Uterus (tissue), 4 donors: ENCODE data around the gene UBR1. TPM values are rescaled to one million over a fixed set of nuclear protein-coding genes. Genes with fewer than 3 reads are reported as not detected.

Experiments
- DNase-seq, 2 donors: peaks; one replicate each; pipeline ENCODE4 v3.0.0-alpha.2; 2019 to 2020
- H3K27ac ChIP-seq, 2 donors: fragments of 200-600 bp; sonication (generic); 1 replicate in 1 of 2; 2 replicates in 1 of 2; pipeline ENCODE4 v1.5.1; 2016 to 2018
- H3K27me3 ChIP-seq, 2 donors: fragments of 200-600 bp; sonication (generic); one replicate each; pipeline ENCODE4 v1.5.1; 2018 to 2019; ENCODE audit warnings: control low read depth in 1 of 2
- H3K36me3 ChIP-seq, 2 donors: fragments of 200-600 bp; sonication (generic); one replicate each; pipeline ENCODE4 v1.5.1; 2019; ENCODE audit warnings: control low read depth in 1 of 2
- H3K4me1 ChIP-seq, 2 donors: fragments of 200-600 bp; sonication (generic); one replicate each; pipeline ENCODE4 v1.5.1; 2018 to 2019; ENCODE audit warnings: control low read depth in 1 of 2
- H3K4me3 ChIP-seq, 2 donors: fragments of 200-600 bp; sonication (generic); 1 replicate in 1 of 2; 2 replicates in 1 of 2; pipeline ENCODE4 v1.5.1; 2018 to 2019; ENCODE audit warnings: mild to moderate bottlenecking in 1 of 2
- H3K9me3 ChIP-seq, 2 donors: fragments of 200-600 bp; sonication (generic); one replicate each; pipeline ENCODE4 v1.5.1; 2019; ENCODE audit warnings: control low read depth in 1 of 2
- POLR2A ChIP-seq, 2 donors: fragments of 450-650 bp; IDR thresholded peaks; one replicate each; pipeline ENCODE4 v1.6.1; 2016; ENCODE audit warnings: antibody characterized with exemption in 2 of 2, mild to moderate bottlenecking in 1 of 2, moderate library complexity in 1 of 2
- intact Hi-C: fragments of 100-400 bp; cut with DNase I; formaldehyde crosslinking; loops from one replicate; pipeline ENCODE4 v1.15.1; 2023; ENCODE audit warnings: low total_unique reads
- total RNA-seq, 4 donors: library from RNA; depleted of rRNA in 3 of 4; stranded (reverse); fragments of >200 nt in 3 of 4; gene quantifications; one replicate each; pipeline versions ENCODE4 v1.1.0 to v1.2.4, GENCODE V29; 2014 to 2023
- TF ChIP-seq, protein P1 (sequence below), 4 experiments: fragments of 200-600 bp in 2 of 4; fragments of 450-650 bp in 2 of 4; sonication (generic) in 2 of 4; IDR thresholded peaks; one replicate each; pipeline ENCODE4 v1.5.1; 2016 to 2019; ENCODE audit warnings: antibody characterized with exemption in 4 of 4, mild to moderate bottlenecking in 2 of 4, moderate library complexity in 1 of 4
- donor health status: DM: yes; HTN: yes; CAD: no.

Gene UBR1
- total RNA-seq, 4 donors from 2014 or later: 30.9 to 156 (median 60.3) TPM

- Histone ChIP-seq H3K27me3 (no peaks in the 10 kb centered on the region), H3K4me1 (no peaks in the 10 kb centered on the region), H3K4me3 (no peak overlapping the region), H3K36me3 (no peaks in the 10 kb centered on the region), H3K9me3 (no peaks in the 10 kb centered on the region), H3K27ac (no peak overlapping the region)
- intact Hi-C loops: no loop called here
- DNase-seq: no peak
- no peak for TF ChIP-seq POLR2A (IDR thresholded peaks at IDR 0.05)
- TF ChIP-seq, protein P1, sequence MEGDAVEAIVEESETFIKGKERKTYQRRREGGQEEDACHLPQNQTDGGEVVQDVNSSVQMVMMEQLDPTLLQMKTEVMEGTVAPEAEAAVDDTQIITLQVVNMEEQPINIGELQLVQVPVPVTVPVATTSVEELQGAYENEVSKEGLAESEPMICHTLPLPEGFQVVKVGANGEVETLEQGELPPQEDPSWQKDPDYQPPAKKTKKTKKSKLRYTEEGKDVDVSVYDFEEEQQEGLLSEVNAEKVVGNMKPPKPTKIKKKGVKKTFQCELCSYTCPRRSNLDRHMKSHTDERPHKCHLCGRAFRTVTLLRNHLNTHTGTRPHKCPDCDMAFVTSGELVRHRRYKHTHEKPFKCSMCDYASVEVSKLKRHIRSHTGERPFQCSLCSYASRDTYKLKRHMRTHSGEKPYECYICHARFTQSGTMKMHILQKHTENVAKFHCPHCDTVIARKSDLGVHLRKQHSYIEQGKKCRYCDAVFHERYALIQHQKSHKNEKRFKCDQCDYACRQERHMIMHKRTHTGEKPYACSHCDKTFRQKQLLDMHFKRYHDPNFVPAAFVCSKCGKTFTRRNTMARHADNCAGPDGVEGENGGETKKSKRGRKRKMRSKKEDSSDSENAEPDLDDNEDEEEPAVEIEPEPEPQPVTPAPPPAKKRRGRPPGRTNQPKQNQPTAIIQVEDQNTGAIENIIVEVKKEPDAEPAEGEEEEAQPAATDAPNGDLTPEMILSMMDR (IDR thresholded peaks at IDR 0.05): no peak
Observed at GRCh38 chr15:42937143-42937542, 168.7 kb downstream of the UBR1 start.

DNA sequence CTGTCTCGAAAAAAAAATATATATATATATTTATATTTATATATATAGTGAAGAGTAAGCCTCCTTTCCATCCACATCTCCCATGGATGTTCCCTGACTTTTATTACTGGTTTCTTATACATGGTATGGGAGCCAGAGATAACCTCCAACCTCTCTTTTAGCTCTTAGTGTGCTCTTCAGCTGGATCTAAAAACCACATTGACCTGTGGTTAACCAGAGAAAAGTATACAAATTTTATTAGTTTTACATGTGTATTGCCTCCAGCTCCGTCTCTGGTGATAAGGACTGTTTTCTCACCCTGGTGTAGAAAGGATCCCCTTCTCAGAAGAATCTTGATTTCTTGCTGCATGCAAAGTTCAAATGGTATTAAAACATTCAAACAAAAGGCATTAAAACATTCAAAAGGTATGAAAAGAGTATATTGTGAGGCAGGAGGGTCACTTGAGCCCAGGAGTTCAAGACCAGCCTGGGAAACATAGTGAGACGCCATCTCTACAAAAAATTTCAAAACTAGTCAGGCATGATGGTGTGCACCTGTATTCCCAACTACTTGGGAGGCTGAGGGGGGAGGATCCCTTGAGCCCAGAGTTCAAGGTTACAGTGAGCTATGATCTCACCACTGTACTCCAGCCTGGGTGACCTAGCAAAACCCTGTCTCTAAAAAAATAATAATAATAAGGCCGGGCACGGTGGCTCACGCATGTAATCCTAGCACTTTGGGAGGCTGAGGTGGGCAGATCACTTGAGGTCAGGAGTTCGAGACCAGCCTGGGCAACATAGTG, 171.8 kb downstream of the UBR1 start:
- H3K4me1 ChIP-seq: no peaks in the 10 kb centered on the region
- no peak for DNase-seq
- H3K4me3 ChIP-seq: no peak overlapping the region
- no peak for TF ChIP-seq POLR2A (IDR thresholded peaks at IDR 0.05)
- TF ChIP-seq, protein P1 (IDR thresholded peaks at IDR 0.05): no peak
- H3K27me3 ChIP-seq: no peaks in the 10 kb centered on the region
- H3K36me3 ChIP-seq: no peaks in the 10 kb centered on the region
- no peaks in the 10 kb centered on the region for H3K9me3 ChIP-seq
- no peak overlapping the region for H3K27ac ChIP-seq
- intact Hi-C loops: no loop called here

DNA sequence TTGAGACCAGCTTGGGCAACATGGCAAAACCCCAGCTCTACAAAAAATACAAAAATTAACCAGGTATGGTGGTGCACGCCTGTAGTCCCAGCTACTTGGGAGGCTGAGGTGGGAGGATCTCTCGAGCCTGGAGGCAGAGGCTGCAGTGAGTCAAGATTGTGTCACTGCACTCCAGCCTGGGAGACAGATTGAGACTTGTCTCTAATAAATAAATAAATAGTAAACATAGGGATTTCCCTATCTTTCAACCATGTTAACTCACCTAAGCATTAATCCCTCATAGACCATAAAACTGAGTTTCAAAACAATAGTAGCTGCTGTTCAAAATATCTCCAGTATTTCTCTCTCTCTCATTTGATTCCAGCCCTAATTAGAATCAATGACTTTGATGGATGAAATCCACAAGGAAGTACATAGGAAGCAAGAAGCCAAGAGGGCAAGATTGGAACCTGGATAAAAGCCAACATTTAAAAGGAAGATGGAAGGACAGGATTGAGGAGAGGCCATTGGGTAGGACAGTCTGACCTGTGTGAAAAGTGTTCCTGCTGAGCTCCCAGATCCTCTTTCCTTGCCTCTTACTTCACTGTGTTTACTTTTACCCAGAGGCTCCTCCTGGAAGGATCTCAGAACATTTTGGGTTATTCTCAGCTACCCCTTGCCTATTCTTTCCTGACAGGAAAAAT, 172.9 kb downstream of the UBR1 start:
- DNase-seq: no peak
- Histone ChIP-seq H3K9me3 (no peaks in the 10 kb centered on the region), H3K27ac (no peak overlapping the region), H3K36me3 (no peaks in the 10 kb centered on the region), H3K4me3 (no peak overlapping the region), H3K4me1 (no peaks in the 10 kb centered on the region), H3K27me3 (no peaks in the 10 kb centered on the region)
- intact Hi-C loops: no loop called here
- TF ChIP-seq, protein P1 (IDR thresholded peaks at IDR 0.05): no peak
- no peak for TF ChIP-seq POLR2A (IDR thresholded peaks at IDR 0.05)

GRCh38 chr15:42931702-42932486, 173.9 kb downstream of the UBR1 start:
- intact Hi-C loops: no loop called here
- Histone ChIP-seq H3K4me1 (no peaks in the 10 kb centered on the region), H3K27ac (no peak overlapping the region), H3K27me3 (no peaks in the 10 kb centered on the region), H3K9me3 (no peaks in the 10 kb centered on the region), H3K4me3 (no peak overlapping the region), H3K36me3 (no peaks in the 10 kb centered on the region)
- no peak for DNase-seq
- TF ChIP-seq, protein P1 (IDR thresholded peaks at IDR 0.05): no peak
- TF ChIP-seq POLR2A (IDR thresholded peaks at IDR 0.05): no peak
